ENCODE measurements around the gene NECTIN1.

- no peak for TF ChIP-seq CTCF (IDR thresholded peaks at IDR 0.05)
- TF ChIP-seq POLR2A (IDR thresholded peaks at IDR 0.05): no peak
- TF ChIP-seq POLR2AphosphoS5 (IDR thresholded peaks at IDR 0.05; ENCODE audit: insufficient read depth in 1 of 2, low read depth in 1 of 2): no peak
Measured at GRCh38 chr11:119772641-119773415, 43.8 kb upstream of the NECTIN1 start.
